Esophagus muscularis mucosa (tissue), 4 donors: ENCODE results near the gene SCTR. TPM values are rescaled to one million over a fixed set of nuclear protein-coding genes. Genes with fewer than 3 reads are reported as not detected.

Experiments
- DNase-seq: peaks from one replicate; pipeline ENCODE4 v3.0.0-alpha.2; 2017; ENCODE audit errors: extremely low spot score
- H3K27ac ChIP-seq, 4 donors: fragments of 200-600 bp; sonication (generic); replicated peaks in 1 of 4; 1 replicate in 3 of 4; 2 replicates in 1 of 4; pipeline ENCODE4 v1.5.1; 2016 to 2019; ENCODE audit warnings: mild to moderate bottlenecking in 1 of 4
- H3K27me3 ChIP-seq, 4 donors: fragments of 200-600 bp; sonication (generic); one replicate each; pipeline versions ENCODE4 v1.5.1 to v1.6.0; 2016 to 2019
- H3K36me3 ChIP-seq, 4 donors: fragments of 200-600 bp; sonication (generic); one replicate each; pipeline ENCODE4 v1.5.1; 2016 to 2019
- H3K4me1 ChIP-seq, 4 donors: fragments of 200-600 bp; sonication (generic); one replicate each; pipeline ENCODE4 v1.5.1; 2016 to 2019
- H3K4me3 ChIP-seq, 4 donors: fragments of 200-600 bp; sonication (generic); 1 replicate in 2 of 4; 2 replicates in 2 of 4; pipeline ENCODE4 v1.5.1; 2016 to 2019; ENCODE audit warnings: mild to moderate bottlenecking in 4 of 4, moderate library complexity in 1 of 4
- H3K9me3 ChIP-seq, 4 donors: fragments of 200-600 bp; sonication (generic); 1 replicate in 3 of 4; 2 replicates in 1 of 4; pipeline ENCODE4 v1.5.1; 2016 to 2019
- CTCF ChIP-seq, 3 experiments: fragments of 200-600 bp in 2 of 3; fragments of 450-650 bp in 1 of 3; sonication (generic) in 2 of 3; IDR thresholded peaks; one replicate each; pipeline ENCODE4 v1.5.1; 2017 to 2019; ENCODE audit warnings: antibody characterized with exemption in 3 of 3, mild to moderate bottlenecking in 2 of 3, moderate library complexity in 1 of 3
- EP300 ChIP-seq: sonication (generic); formaldehyde crosslinking; IDR thresholded peaks from one replicate; pipeline ENCODE4 v1.6.1; 2017; ENCODE audit warnings: antibody characterized with exemption
- POLR2A ChIP-seq: fragments of 450-650 bp; IDR thresholded peaks from one replicate; pipeline ENCODE4 v1.6.1; 2017; ENCODE audit warnings: antibody characterized with exemption, moderate library complexity, mild to moderate bottlenecking, low read depth
- POLR2AphosphoS5 ChIP-seq, 2 donors: sonication (generic); formaldehyde crosslinking; IDR thresholded peaks; one replicate each; pipeline ENCODE4 v1.6.1; 2017; ENCODE audit warnings: antibody characterized with exemption in 2 of 2
- WGBS: methylation state at CpG from one replicate; pipeline ENCODE4 v1.1.5; 2018; 5-methylcytosine and 5-hydroxymethylcytosine counted together
- intact Hi-C: fragments of 100-400 bp; cut with DNase I; formaldehyde crosslinking; loops from one replicate; pipeline ENCODE4 v1.15.1; 2023
- total RNA-seq, 4 donors: library from RNA; depleted of rRNA; stranded (reverse); fragments of >200 nt; gene quantifications; one replicate each; pipeline versions ENCODE4 v1.1.0 to v1.2.1, GENCODE V29; 2016

The SCTR gene
- total RNA-seq, 4 donors from 2014 or later = not detected

- intact Hi-C loops = no loop called here
- TF ChIP-seq CTCF (IDR thresholded peaks at IDR 0.05) (no peak), POLR2A (no peak), POLR2AphosphoS5 (IDR thresholded peaks at IDR 0.05) (no peak), EP300 (no peak)
- Histone ChIP-seq H3K9me3 (no peaks in the 10 kb centered on the region), H3K4me1 (peaks cover 4 to 30% (median 21%) of the 10 kb centered on the region in 4 donors), H3K27ac (no peak overlapping the region), H3K36me3 (no peaks in the 10 kb centered on the region), H3K4me3 (no peak overlapping the region), H3K27me3 (peaks cover 0 to 40% (median 11%) of the 10 kb centered on the region in 4 donors)
- peak; percentile 83 for DNase-seq
- 78% methylated on average over 11 of the region's 11 CpGs for WGBS
These were observed 2.7 kb downstream of the SCTR start for GRCh38 chr2:119521433-119522050.

GRCh38 chr2:119520696-119521432, 3.4 kb downstream of the SCTR start:
- TF ChIP-seq EP300 (no peak), POLR2AphosphoS5 (IDR thresholded peaks at IDR 0.05) (no peak)
- no peaks in the 10 kb centered on the region for H3K36me3 ChIP-seq
- DNase-seq = peak; percentile 79
- H3K4me1 ChIP-seq = peaks cover 4 to 30% (median 21%) of the 10 kb centered on the region in 4 donors
- intact Hi-C loops = no loop called here
- no peak overlapping the region for H3K27ac ChIP-seq
- H3K4me3 ChIP-seq = no peak overlapping the region
- 90% methylated on average over 3 of the region's 3 CpGs for WGBS
- no peaks in the 10 kb centered on the region for H3K9me3 ChIP-seq
- peaks cover 0 to 37% (median 11%) of the 10 kb centered on the region in 4 donors for H3K27me3 ChIP-seq

- peak; percentile 47 for DNase-seq
- Histone ChIP-seq H3K9me3 (no peaks in the 10 kb centered on the region), H3K27me3 (peaks cover 0 to 23% (median 7%) of the 10 kb centered on the region in 4 donors), H3K27ac (no peak overlapping the region), H3K4me1 (peaks cover 4 to 25% (median 17%) of the 10 kb centered on the region in 4 donors), H3K36me3 (no peaks in the 10 kb centered on the region), H3K4me3 (no peak overlapping the region)
- intact Hi-C loops = no loop called here
- no peak for TF ChIP-seq POLR2A
- TF ChIP-seq POLR2AphosphoS5 (IDR thresholded peaks at IDR 0.05) = no peak
- TF ChIP-seq CTCF (IDR thresholded peaks at IDR 0.05) = no peak
- no peak for TF ChIP-seq EP300
- WGBS = 100% methylated on average over 10 of the region's 10 CpGs
These were observed 5.2 kb downstream of the SCTR start for GRCh38 chr2:119519057-119519408.

- Histone ChIP-seq H3K4me1 (peaks cover 2 to 20% (median 12%) of the 10 kb centered on the region in 4 donors), H3K36me3 (no peaks in the 10 kb centered on the region), H3K27ac (no peak overlapping the region), H3K27me3 (peaks cover 0 to 18% (median 5%) of the 10 kb centered on the region in 4 donors), H3K4me3 (no peak overlapping the region), H3K9me3 (no peaks in the 10 kb centered on the region)
- WGBS = 95% methylated on average over 8 of the region's 10 CpGs
- peak; percentile 70 for DNase-seq
- no peak for TF ChIP-seq POLR2A
- intact Hi-C loops = no loop called here
These were observed 5.8 kb downstream of the SCTR start for GRCh38 chr2:119518401-119519056.

GRCh38 chr2:119517433-119517832, 6.8 kb downstream of the SCTR start:
- H3K4me1 ChIP-seq = peaks cover 0 to 10% (median 9%) of the 10 kb centered on the region in 4 donors
- no peak overlapping the region for H3K27ac ChIP-seq
- intact Hi-C loops = no loop called here
- no peaks in the 10 kb centered on the region for H3K36me3 ChIP-seq
- peak; percentile 79 for DNase-seq
- H3K4me3 ChIP-seq = no peak overlapping the region
- peaks cover 0 to 7% (median under 1%) of the 10 kb centered on the region in 4 donors for H3K27me3 ChIP-seq
- WGBS = 47% methylated on average over 7 of the region's 7 CpGs
- TF ChIP-seq EP300 = no peak
- TF ChIP-seq POLR2AphosphoS5 (IDR thresholded peaks at IDR 0.05) = no peak
- peak; percentile 32 to 43 (median 32) for TF ChIP-seq CTCF (IDR thresholded peaks at IDR 0.05)
- no peak for TF ChIP-seq POLR2A
- H3K9me3 ChIP-seq = no peaks in the 10 kb centered on the region
